Trophoblast cell (in vitro differentiated cells and primary cell): Measurements from ENCODE around the gene TGFBRAP1.
A peak's percentile ranks its signal among the peaks of the same experiment; 100 is the strongest.

Experiments used
- DNase-seq, 2 donors: peaks; one replicate each; pipeline ENCODE4 v3.0.0-alpha.2; 2016
- H2AFZ ChIP-seq: 2 replicates; pipeline ENCODE4 v1.6.1; 2013; ENCODE audit warnings: low read length, moderate library complexity, mild to moderate bottlenecking; ENCODE audit not compliant: insufficient read depth, poor library complexity
- H2AK5ac ChIP-seq: 2 replicates; pipeline ENCODE4 v1.6.1; 2013; ENCODE audit warnings: mild to moderate bottlenecking, low read length
- H2BK120ac ChIP-seq: 2 replicates; pipeline ENCODE4 v1.6.1; 2013; ENCODE audit warnings: low read length, mild to moderate bottlenecking, moderate library complexity; ENCODE audit not compliant: insufficient read depth, poor library complexity
- H2BK12ac ChIP-seq: 2 replicates; pipeline ENCODE4 v1.6.1; 2013; ENCODE audit warnings: mild to moderate bottlenecking, low read length, moderate library complexity
- H2BK5ac ChIP-seq: 2 replicates; pipeline ENCODE4 v1.6.1; 2013; ENCODE audit warnings: low read length, low read depth, moderate library complexity, mild to moderate bottlenecking; ENCODE audit not compliant: poor library complexity
- H3K14ac ChIP-seq: 2 replicates; pipeline ENCODE4 v1.6.1; 2013; ENCODE audit warnings: mild to moderate bottlenecking, low read length
- H3K18ac ChIP-seq: 2 replicates; pipeline ENCODE4 v1.6.1; 2013; ENCODE audit warnings: mild to moderate bottlenecking, low read length
- H3K23ac ChIP-seq: 2 replicates; pipeline ENCODE4 v1.6.1; 2013; ENCODE audit warnings: low read length
- H3K27ac ChIP-seq: 2 replicates; pipeline ENCODE4 v1.5.1; 2013; ENCODE audit warnings: low read depth, mild to moderate bottlenecking, inconsistent platforms, low read length, moderate library complexity
- H3K27me3 ChIP-seq: 2 replicates; pipeline ENCODE4 v1.6.1; 2013; ENCODE audit warnings: inconsistent platforms, mild to moderate bottlenecking, low read length, moderate library complexity; ENCODE audit not compliant: insufficient read depth
- H3K36me3 ChIP-seq, 2 experiments: 1 replicate in 1 of 2; 2 replicates in 1 of 2; pipeline ENCODE4 v1.6.1; 2013; ENCODE audit warnings: low read length in 2 of 2, mild to moderate bottlenecking in 2 of 2, moderate library complexity in 1 of 2; ENCODE audit not compliant: insufficient read depth in 2 of 2, control insufficient read depth in 1 of 2
- H3K4ac ChIP-seq: 2 replicates; pipeline ENCODE4 v1.6.1; 2013; ENCODE audit warnings: low read depth, mild to moderate bottlenecking, low read length, moderate library complexity
- H3K4me1 ChIP-seq, 2 experiments: 1 replicate in 1 of 2; 2 replicates in 1 of 2; pipeline ENCODE4 v1.6.1; 2013; ENCODE audit warnings: low read length in 2 of 2, mild to moderate bottlenecking in 2 of 2, moderate library complexity in 1 of 2; ENCODE audit not compliant: insufficient read depth in 2 of 2, control insufficient read depth in 1 of 2
- H3K4me2 ChIP-seq: 2 replicates; pipeline ENCODE4 v1.6.1; 2013; ENCODE audit warnings: inconsistent platforms, mild to moderate bottlenecking, low read length, moderate library complexity
- H3K4me3 ChIP-seq: 2 replicates; pipeline ENCODE4 v1.5.1; 2013; ENCODE audit warnings: mild to moderate bottlenecking, low read depth, low read length, inconsistent platforms
- H3K79me1 ChIP-seq: one replicate; pipeline ENCODE4 v1.6.1; 2013; ENCODE audit warnings: low read length
- H3K79me2 ChIP-seq: 2 replicates; pipeline ENCODE4 v1.6.1; 2013; ENCODE audit warnings: low read length, mild to moderate bottlenecking; ENCODE audit not compliant: control insufficient read depth, insufficient read depth, poor library complexity
- H3K9ac ChIP-seq: 2 replicates; pipeline ENCODE4 v1.6.1; 2013; ENCODE audit warnings: mild to moderate bottlenecking, low read length
- H3K9me3 ChIP-seq: 2 replicates; pipeline ENCODE4 v1.6.1; 2013; ENCODE audit warnings: low read depth, mild to moderate bottlenecking, control low read depth, inconsistent platforms, low read length; ENCODE audit not compliant: insufficient read depth
- H4K12ac ChIP-seq: 2 replicates; pipeline ENCODE4 v1.6.1; 2013; ENCODE audit warnings: low read depth, mild to moderate bottlenecking, low read length, moderate library complexity
- H4K8ac ChIP-seq: 2 replicates; pipeline ENCODE4 v1.6.1; 2013; ENCODE audit warnings: low read depth, mild to moderate bottlenecking, low read length, moderate library complexity
- H4K91ac ChIP-seq: one replicate; pipeline ENCODE4 v1.6.1; 2013; ENCODE audit warnings: low read depth, mild to moderate bottlenecking, low read length, moderate library complexity
- WGBS: extraction: QIAGEN DNeasy Blood & Tissue Kit; methylation state at CpG from one replicate; pipeline ENCODE4 v1.1.7; 2013; ENCODE audit warnings: missing lambda C conversion rate; ENCODE audit not compliant: insufficient read length, insufficient coverage; ENCODE audit errors: extremely low coverage; 5-methylcytosine and 5-hydroxymethylcytosine counted together

The TGFBRAP1 gene

DNA sequence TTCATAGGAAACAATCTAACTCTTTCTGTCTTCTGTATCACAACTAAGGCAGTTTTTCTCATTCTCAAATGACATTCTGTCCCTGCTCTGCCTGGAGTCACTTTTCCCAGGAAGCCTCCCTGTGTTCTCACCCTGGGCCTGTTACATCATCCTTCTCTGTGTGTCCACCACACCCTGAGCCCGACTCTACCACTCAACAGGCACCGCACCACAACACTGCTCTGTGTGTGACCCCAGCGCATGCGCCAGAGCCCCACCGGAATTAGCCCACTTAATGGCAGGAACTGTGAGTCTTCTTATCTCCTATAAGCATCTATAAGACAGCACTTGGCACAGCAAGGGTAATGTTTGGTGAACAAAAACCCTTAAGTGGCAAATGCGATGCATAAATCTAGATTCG, 32.3 kb downstream of the TGFBRAP1 start:
- H4K8ac ChIP-seq, result no peak overlapping the region
- H2AFZ ChIP-seq, result no peak overlapping the region
- H2BK120ac ChIP-seq, result no peak overlapping the region
- H3K4me1 ChIP-seq, result peaks cover 3 to 19% of the 10 kb centered on the region in 2 experiments
- H3K18ac ChIP-seq, result no peak overlapping the region
- H3K27me3 ChIP-seq, result no peaks in the 10 kb centered on the region
- H3K79me2 ChIP-seq, result no peaks in the 10 kb centered on the region
- no peak overlapping the region for H2AK5ac ChIP-seq
- peaks cover 1% of the 10 kb centered on the region for H3K9me3 ChIP-seq
- WGBS, result no CpG with 5 or more reads among the region's 7 CpGs
- H2BK12ac ChIP-seq, result no peak overlapping the region
- H3K4ac ChIP-seq, result no peak overlapping the region
- peaks cover 2% of the 10 kb centered on the region for H3K79me1 ChIP-seq
- H3K4me3 ChIP-seq, result no peak overlapping the region
- H3K23ac ChIP-seq, result no peak overlapping the region
- H3K36me3 ChIP-seq, result peaks cover 6 to 10% of the 10 kb centered on the region in 2 experiments
- no peak overlapping the region for H4K91ac ChIP-seq
- no peak for DNase-seq
- no peak overlapping the region for H3K14ac ChIP-seq
- no peak overlapping the region for H3K9ac ChIP-seq
- no peak overlapping the region for H2BK5ac ChIP-seq
- H4K12ac ChIP-seq, result no peak overlapping the region
- peak overlapping the region; percentile 18 for H3K4me2 ChIP-seq
- no peak overlapping the region for H3K27ac ChIP-seq

DNA sequence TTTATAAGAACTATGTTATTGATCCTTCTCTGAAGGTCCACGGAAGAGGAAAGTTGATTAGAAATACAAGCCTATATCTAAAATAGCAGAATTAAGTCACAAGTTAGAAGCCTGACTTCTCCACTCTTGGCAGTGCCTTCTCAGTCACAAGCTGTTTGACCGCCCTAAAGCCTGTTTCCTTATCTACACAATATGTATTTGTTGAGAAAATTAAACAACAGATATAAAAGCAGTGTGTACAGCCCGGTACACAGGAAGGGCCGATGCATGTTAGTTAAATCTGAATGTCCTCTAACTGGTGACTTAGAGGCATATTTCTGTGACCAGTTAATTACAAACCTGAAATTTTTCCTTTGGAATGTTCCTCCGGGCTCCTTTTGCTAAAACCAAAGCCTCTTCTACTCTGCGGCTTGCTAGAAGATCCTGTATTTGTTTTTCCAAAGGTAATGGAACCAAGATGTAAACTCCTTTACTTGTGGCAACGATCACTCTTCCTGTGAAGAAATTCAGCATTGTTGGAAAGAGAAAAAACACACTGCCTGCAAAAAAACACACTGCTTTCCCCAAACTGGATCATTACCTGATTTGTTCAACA, 33.4 kb downstream of the TGFBRAP1 start:
- Histone ChIP-seq H3K27me3 (no peaks in the 10 kb centered on the region), H3K79me1 (peaks cover 2% of the 10 kb centered on the region), H2BK5ac (no peak overlapping the region), H3K4me2 (no peak overlapping the region), H3K18ac (no peak overlapping the region), H3K27ac (peak overlapping the region; percentile 67), H3K14ac (no peak overlapping the region), H3K23ac (no peak overlapping the region), H3K4me1 (peaks cover 4 to 22% of the 10 kb centered on the region in 2 experiments), H4K12ac (no peak overlapping the region), H2BK120ac (no peak overlapping the region), H3K79me2 (no peaks in the 10 kb centered on the region), H2BK12ac (no peak overlapping the region), H2AFZ (no peak overlapping the region), H3K4me3 (no peak overlapping the region), H3K9ac (no peak overlapping the region), H3K4ac (no peak overlapping the region), H3K9me3 (peaks cover 1% of the 10 kb centered on the region), H4K8ac (no peak overlapping the region), H2AK5ac (no peak overlapping the region), H3K36me3 (peaks cover 6 to 10% of the 10 kb centered on the region in 2 experiments), H4K91ac (no peak overlapping the region)
- peak; percentile 18 to 63 for DNase-seq
- WGBS, result no CpG with 5 or more reads among the region's 7 CpGs

DNA sequence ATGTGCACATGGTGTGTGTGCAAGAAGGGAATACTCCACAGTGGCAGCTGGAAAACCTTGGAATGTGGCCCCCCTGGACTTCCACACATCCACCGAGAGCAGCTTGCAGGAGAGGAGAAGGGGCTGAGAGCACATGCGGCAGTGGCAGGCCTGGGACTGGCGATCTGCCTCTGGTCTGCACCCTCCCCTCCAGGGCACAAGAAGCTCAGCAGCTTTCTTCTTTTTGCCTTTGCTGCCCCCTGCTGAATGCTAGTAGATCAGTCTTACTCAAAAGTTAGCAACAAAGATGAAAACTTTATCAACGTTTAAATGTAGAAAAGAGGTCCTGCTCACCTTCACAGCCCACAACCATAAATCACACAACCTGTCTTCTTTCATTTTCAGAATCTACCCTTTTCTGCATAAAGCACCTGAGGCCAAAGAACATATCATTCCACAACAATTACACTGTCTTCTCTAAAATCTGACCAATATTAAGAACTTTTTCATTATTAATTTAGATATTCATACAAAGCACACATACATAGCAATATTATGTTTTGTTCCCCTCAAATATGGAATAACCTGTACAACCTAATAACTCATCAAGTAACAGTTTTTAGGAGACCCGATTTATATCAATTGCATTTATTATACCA, 34.6 kb downstream of the TGFBRAP1 start:
- peaks cover 1% of the 10 kb centered on the region for H3K9me3 ChIP-seq
- H3K4me1 ChIP-seq, result peaks cover 4 to 26% of the 10 kb centered on the region in 2 experiments
- no peak overlapping the region for H2BK12ac ChIP-seq
- no peak overlapping the region for H3K27ac ChIP-seq
- no peak overlapping the region for H2BK120ac ChIP-seq
- no peaks in the 10 kb centered on the region for H3K79me2 ChIP-seq
- H3K23ac ChIP-seq, result no peak overlapping the region
- H4K91ac ChIP-seq, result no peak overlapping the region
- H3K4me3 ChIP-seq, result no peak overlapping the region
- no peak overlapping the region for H2BK5ac ChIP-seq
- no peak overlapping the region for H3K18ac ChIP-seq
- peaks cover 6 to 11% of the 10 kb centered on the region in 2 experiments for H3K36me3 ChIP-seq
- H3K4me2 ChIP-seq, result no peak overlapping the region
- H2AK5ac ChIP-seq, result no peak overlapping the region
- H3K79me1 ChIP-seq, result peaks cover 2% of the 10 kb centered on the region
- H3K27me3 ChIP-seq, result no peaks in the 10 kb centered on the region
- no peak overlapping the region for H3K4ac ChIP-seq
- no peak overlapping the region for H4K8ac ChIP-seq
- H3K9ac ChIP-seq, result no peak overlapping the region
- no CpG with 5 or more reads among the region's 5 CpGs for WGBS
- H4K12ac ChIP-seq, result no peak overlapping the region
- H3K14ac ChIP-seq, result no peak overlapping the region
- H2AFZ ChIP-seq, result no peak overlapping the region
- peak; percentile 63 to 76 for DNase-seq

DNA sequence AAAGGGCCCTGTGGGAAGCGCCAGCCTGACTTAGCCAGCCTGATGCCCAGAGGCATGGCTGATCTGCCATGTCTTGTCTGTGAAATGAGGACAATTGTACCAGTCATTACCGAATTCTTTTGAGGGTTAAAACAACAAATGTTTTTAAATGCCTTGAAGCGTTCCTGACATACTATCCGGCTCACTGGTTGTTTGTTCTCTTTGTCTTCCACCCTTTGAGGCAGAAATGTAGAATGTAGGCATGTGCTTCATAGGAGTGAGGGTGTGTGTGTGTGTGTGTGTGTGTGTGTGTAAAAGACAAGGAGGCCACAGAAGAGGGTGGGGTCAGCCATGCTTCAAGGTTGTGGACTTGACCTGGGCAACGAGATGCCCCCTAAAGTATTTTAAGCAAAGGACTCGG, 35.5 kb downstream of the TGFBRAP1 start:
- Histone ChIP-seq H3K4me2 (no peak overlapping the region), H3K79me2 (no peaks in the 10 kb centered on the region), H3K18ac (no peak overlapping the region), H2BK120ac (no peak overlapping the region), H2BK12ac (peak overlapping the region; percentile 17), H3K4me1 (peaks cover 4 to 23% of the 10 kb centered on the region in 2 experiments), H2AK5ac (no peak overlapping the region), H3K9me3 (peaks cover 1% of the 10 kb centered on the region), H3K4ac (no peak overlapping the region), H3K27me3 (no peaks in the 10 kb centered on the region), H4K12ac (no peak overlapping the region), H2BK5ac (no peak overlapping the region), H3K36me3 (peaks cover 8 to 14% of the 10 kb centered on the region in 2 experiments), H3K27ac (peak overlapping the region; percentile 13), H3K23ac (no peak overlapping the region), H2AFZ (no peak overlapping the region), H3K79me1 (peaks cover 2% of the 10 kb centered on the region), H3K14ac (no peak overlapping the region), H4K91ac (no peak overlapping the region), H4K8ac (no peak overlapping the region), H3K9ac (no peak overlapping the region), H3K4me3 (no peak overlapping the region)
- WGBS, result no CpG with 5 or more reads among the region's 6 CpGs
- DNase-seq, result peak in 1 of 2 donors; percentile 54
